ENCODE measurements around the gene KIAA0319L. TPM values are rescaled to one million over a fixed set of nuclear protein-coding genes. Genes with fewer than 3 reads are reported as not detected.

Gene KIAA0319L
- total RNA-seq, 1 donor from 2014 or later, result 50.6 TPM

DNA sequence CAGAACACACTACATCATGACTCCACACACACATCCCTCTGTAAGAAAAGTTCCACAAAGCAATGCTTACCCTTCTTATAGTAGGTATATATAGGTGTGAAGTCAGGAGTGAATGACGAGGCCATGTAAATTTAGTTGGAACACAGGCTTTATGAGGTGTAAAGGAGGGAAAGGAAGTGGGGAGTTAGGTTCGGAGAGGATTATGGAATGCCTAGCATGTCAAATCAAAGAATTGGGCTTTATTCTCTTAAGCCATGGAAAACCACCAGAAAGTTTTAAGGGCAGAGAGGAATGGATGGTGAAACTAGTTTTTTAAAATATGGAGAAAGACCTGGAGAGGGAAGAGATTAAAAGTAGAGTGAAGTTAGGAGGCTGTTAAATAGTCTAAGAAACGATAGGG lies 42.2 kb upstream of the KIAA0319L start:
- H3K9me3 ChIP-seq, result no peaks in the 10 kb centered on the region
- H3K4me1 ChIP-seq, result no peaks in the 10 kb centered on the region
- TF ChIP-seq, protein P1, sequence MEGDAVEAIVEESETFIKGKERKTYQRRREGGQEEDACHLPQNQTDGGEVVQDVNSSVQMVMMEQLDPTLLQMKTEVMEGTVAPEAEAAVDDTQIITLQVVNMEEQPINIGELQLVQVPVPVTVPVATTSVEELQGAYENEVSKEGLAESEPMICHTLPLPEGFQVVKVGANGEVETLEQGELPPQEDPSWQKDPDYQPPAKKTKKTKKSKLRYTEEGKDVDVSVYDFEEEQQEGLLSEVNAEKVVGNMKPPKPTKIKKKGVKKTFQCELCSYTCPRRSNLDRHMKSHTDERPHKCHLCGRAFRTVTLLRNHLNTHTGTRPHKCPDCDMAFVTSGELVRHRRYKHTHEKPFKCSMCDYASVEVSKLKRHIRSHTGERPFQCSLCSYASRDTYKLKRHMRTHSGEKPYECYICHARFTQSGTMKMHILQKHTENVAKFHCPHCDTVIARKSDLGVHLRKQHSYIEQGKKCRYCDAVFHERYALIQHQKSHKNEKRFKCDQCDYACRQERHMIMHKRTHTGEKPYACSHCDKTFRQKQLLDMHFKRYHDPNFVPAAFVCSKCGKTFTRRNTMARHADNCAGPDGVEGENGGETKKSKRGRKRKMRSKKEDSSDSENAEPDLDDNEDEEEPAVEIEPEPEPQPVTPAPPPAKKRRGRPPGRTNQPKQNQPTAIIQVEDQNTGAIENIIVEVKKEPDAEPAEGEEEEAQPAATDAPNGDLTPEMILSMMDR (IDR thresholded peaks at IDR 0.05), result no peak
- TF ChIP-seq POLR2A (IDR thresholded peaks at IDR 0.05), result no peak
- no peak for TF ChIP-seq POLR2AphosphoS5 (IDR thresholded peaks at IDR 0.05; ENCODE audit: insufficient read depth in 1 of 2, low read depth in 1 of 2)
- peaks cover 0 to 32% of the 10 kb centered on the region in 2 donors for H3K36me3 ChIP-seq
- H3K27ac ChIP-seq, result no peak overlapping the region
- H3K27me3 ChIP-seq, result no peaks in the 10 kb centered on the region
- intact Hi-C loops (cut with DNase I), result no loop called here
- H3K4me3 ChIP-seq, result no peak overlapping the region
- no peak for DNase-seq (ENCODE audit: extremely low spot score in 2 of 2)

DNA sequence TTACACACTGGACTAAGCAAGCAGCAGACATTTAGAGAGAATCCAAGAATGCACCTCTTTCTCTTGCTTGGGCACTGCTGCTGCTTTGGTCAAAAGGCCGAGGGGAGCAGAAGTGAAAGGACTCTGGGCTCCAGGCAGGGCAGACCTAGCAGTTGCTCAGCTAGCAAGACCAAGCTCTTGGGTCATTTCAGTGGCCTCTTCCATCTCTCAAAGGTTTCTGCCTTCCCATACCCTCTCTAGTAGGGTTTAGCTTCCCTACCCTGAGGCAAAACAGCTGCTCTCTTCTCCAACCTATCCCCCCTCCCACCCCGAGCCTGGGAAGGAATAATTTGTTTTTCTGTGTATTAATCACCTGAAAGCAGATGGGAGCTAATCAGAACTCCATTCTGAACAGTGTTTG lies 41.7 kb upstream of the KIAA0319L start:
- Histone ChIP-seq H3K9me3 (no peaks in the 10 kb centered on the region), H3K4me3 (no peak overlapping the region), H3K27ac (no peak overlapping the region), H3K4me1 (no peaks in the 10 kb centered on the region), H3K27me3 (no peaks in the 10 kb centered on the region), H3K36me3 (peaks cover 0 to 29% of the 10 kb centered on the region in 2 donors)
- no peak for DNase-seq (ENCODE audit: extremely low spot score in 2 of 2)
- TF ChIP-seq, protein P1 (IDR thresholded peaks at IDR 0.05), result no peak
- TF ChIP-seq POLR2A (IDR thresholded peaks at IDR 0.05) (no peak), POLR2AphosphoS5 (IDR thresholded peaks at IDR 0.05; ENCODE audit: insufficient read depth in 1 of 2, low read depth in 1 of 2) (no peak)
- intact Hi-C loops (cut with DNase I), result no loop called here

GRCh38 chr1:35597870-35598269 lies 40.7 kb upstream of the KIAA0319L start:
- intact Hi-C loops (cut with DNase I), result no loop called here
- H3K36me3 ChIP-seq, result peaks cover 0 to 18% of the 10 kb centered on the region in 2 donors

GRCh38 chr1:35595684-35596083 lies 38.5 kb upstream of the KIAA0319L start:
- Histone ChIP-seq H3K9me3 (no peaks in the 10 kb centered on the region), H3K4me1 (no peaks in the 10 kb centered on the region), H3K36me3 (no peaks in the 10 kb centered on the region), H3K4me3 (no peak overlapping the region), H3K27me3 (no peaks in the 10 kb centered on the region), H3K27ac (no peak overlapping the region)
- DNase-seq (ENCODE audit: extremely low spot score in 2 of 2), result peak in 1 of 2 donors; percentile 65
- TF ChIP-seq POLR2A (IDR thresholded peaks at IDR 0.05) (no peak), POLR2AphosphoS5 (IDR thresholded peaks at IDR 0.05; ENCODE audit: insufficient read depth in 1 of 2, low read depth in 1 of 2) (no peak)
- TF ChIP-seq, protein P1 (IDR thresholded peaks at IDR 0.05), result no peak
- intact Hi-C loops (cut with DNase I), result no loop called here

More at GRCh38 chr1:35597870-35598269, 40.7 kb upstream of the KIAA0319L start:
- TF ChIP-seq POLR2AphosphoS5 (IDR thresholded peaks at IDR 0.05; ENCODE audit: insufficient read depth in 1 of 2, low read depth in 1 of 2) (no peak), POLR2A (IDR thresholded peaks at IDR 0.05) (no peak)
- TF ChIP-seq, protein P1 (IDR thresholded peaks at IDR 0.05), result no peak
- DNase-seq (ENCODE audit: extremely low spot score in 2 of 2), result no peak
- H3K27ac ChIP-seq, result no peak overlapping the region
- no peak overlapping the region for H3K4me3 ChIP-seq
- no peaks in the 10 kb centered on the region for H3K4me1 ChIP-seq
- H3K27me3 ChIP-seq, result no peaks in the 10 kb centered on the region
- H3K9me3 ChIP-seq, result no peaks in the 10 kb centered on the region

GRCh38 chr1:35594005-35594760 lies 37.0 kb upstream of the KIAA0319L start:
- H3K4me1 ChIP-seq, result no peaks in the 10 kb centered on the region
- H3K36me3 ChIP-seq, result no peaks in the 10 kb centered on the region
- intact Hi-C loops (cut with DNase I), result no loop called here
- DNase-seq (ENCODE audit: extremely low spot score in 2 of 2), result no peak
- H3K4me3 ChIP-seq, result no peak overlapping the region
- no peak overlapping the region for H3K27ac ChIP-seq
- TF ChIP-seq POLR2AphosphoS5 (IDR thresholded peaks at IDR 0.05; ENCODE audit: insufficient read depth in 1 of 2, low read depth in 1 of 2) (no peak), POLR2A (IDR thresholded peaks at IDR 0.05) (no peak)
- TF ChIP-seq, protein P1 (IDR thresholded peaks at IDR 0.05), result no peak
- H3K27me3 ChIP-seq, result no peaks in the 10 kb centered on the region
- H3K9me3 ChIP-seq, result no peaks in the 10 kb centered on the region
